HepG2 (cell line): ENCODE results near the gene SUCLG1. TPM values are rescaled to one million over a fixed set of nuclear protein-coding genes. Genes with fewer than 3 reads are reported as not detected.

Source experiments
- DNMT1 ChIP-seq: sonication (generic); formaldehyde crosslinking; IDR thresholded peaks from 2 replicates; pipeline ENCODE4 v1.5.1; 2020; ENCODE audit warnings: mild to moderate bottlenecking, missing genetic modification reagents
- FOXJ3 ChIP-seq: sonication (generic); formaldehyde crosslinking; IDR thresholded peaks from 2 replicates; pipeline ENCODE4 v1.4.0; 2020; ENCODE audit warnings: missing genetic modification reagents, mild to moderate bottlenecking, borderline replicate concordance
- FOXO1 ChIP-seq: sonication (generic); formaldehyde crosslinking; IDR thresholded peaks from 2 replicates; pipeline ENCODE4 v1.4.0; 2020; ENCODE audit warnings: missing genetic modification reagents
- GTF2F1 ChIP-seq: fragments of 150-350 bp; IDR thresholded peaks from 2 replicates; pipeline ENCODE4 v1.6.1; 2014; ENCODE audit warnings: low read length
- HOXA7 ChIP-seq: sonication (generic); formaldehyde crosslinking; IDR thresholded peaks from 2 replicates; pipeline ENCODE4 v1.8.1; 2022; ENCODE audit warnings: mild to moderate bottlenecking, missing genetic modification reagents, moderate library complexity
- ISL2 ChIP-seq: sonication (generic); formaldehyde crosslinking; IDR thresholded peaks from 2 replicates; pipeline ENCODE4 v1.5.0; 2020; ENCODE audit warnings: missing genetic modification reagents
- MAFK ChIP-seq, 2 experiments: IDR thresholded peaks in 1 of 2; conservative IDR thresholded peaks in 1 of 2; 2 replicates each; pipeline ENCODE4 v1.6.1; 2011; ENCODE audit warnings: improper control_type of control experiment in 2 of 2, low read length in 2 of 2
- MIER3 ChIP-seq: IDR thresholded peaks from 2 replicates; pipeline ENCODE4 v1.6.1; 2016; ENCODE audit warnings: missing compliant biosample characterization, borderline replicate concordance
- RAD21 ChIP-seq: fragments of 450-650 bp; formaldehyde crosslinking; IDR thresholded peaks from 2 replicates; pipeline ENCODE4 v1.5.0; 2020; ENCODE audit warnings: mild to moderate bottlenecking
- REPIN1 ChIP-seq: sonication (generic); formaldehyde crosslinking; IDR thresholded peaks from 2 replicates; pipeline ENCODE4 v1.8.0; 2022; ENCODE audit warnings: missing genetic modification reagents, low read depth, mild to moderate bottlenecking, borderline replicate concordance
- SOX5 ChIP-seq: IDR thresholded peaks from 2 replicates; pipeline ENCODE4 v1.6.1; 2016; ENCODE audit warnings: borderline replicate concordance
- ZFP37 ChIP-seq: sonication (generic); formaldehyde crosslinking; IDR thresholded peaks from 2 replicates; pipeline ENCODE4 v1.4.0; 2020; ENCODE audit warnings: missing genetic modification reagents, borderline replicate concordance
- ZMYM3 ChIP-seq: sonication (generic); formaldehyde crosslinking; IDR thresholded peaks from 2 replicates; pipeline ENCODE4 v1.5.1; 2020; ENCODE audit warnings: mild to moderate bottlenecking, missing genetic modification reagents
- ZNF224 ChIP-seq: sonication (generic); formaldehyde crosslinking; IDR thresholded peaks from 2 replicates; pipeline ENCODE4 v1.5.0; 2020; ENCODE audit warnings: mild to moderate bottlenecking, missing genetic modification reagents
- ZNF326 ChIP-seq: sonication (generic); formaldehyde crosslinking; IDR thresholded peaks from 2 replicates; pipeline ENCODE4 v1.4.0; 2020; ENCODE audit warnings: missing genetic modification reagents, borderline replicate concordance
- ZNF570 ChIP-seq: sonication (generic); formaldehyde crosslinking; IDR thresholded peaks from 2 replicates; pipeline ENCODE4 v1.4.0; 2020; ENCODE audit warnings: mild to moderate bottlenecking, missing genetic modification reagents, borderline replicate concordance
- ZNF674 ChIP-seq: sonication (generic); formaldehyde crosslinking; IDR thresholded peaks from 2 replicates; pipeline ENCODE4 v1.5.0; 2020; ENCODE audit warnings: low read depth, mild to moderate bottlenecking, missing genetic modification reagents
- ZNF773 ChIP-seq: sonication (generic); formaldehyde crosslinking; IDR thresholded peaks from 2 replicates; pipeline ENCODE4 v1.4.0; 2020; ENCODE audit warnings: missing genetic modification reagents, borderline replicate concordance
- polyA plus RNA-seq, 8 experiments: library from polyadenylated mRNA; depleted of rRNA in 3 of 8; stranded (reverse) in 7 of 8; unstranded in 1 of 8; fragments of >200 nt; fragmentation: Illumina TruSeq in 4 of 8; extraction: Trizol in 4 of 8; gene quantifications; 2 replicates each; pipeline versions ENCODE4 v1.2.1 to v1.2.3, GENCODE V29; 2011 to 2016; ENCODE audit warnings: low read depth in 4 of 8, missing spikeins in 1 of 8, mixed read lengths in 1 of 8; ENCODE audit not compliant: insufficient read depth in 1 of 8
- total RNA-seq, 5 experiments: library from RNA; depleted of rRNA; stranded (reverse); fragments of >200 nt; fragmentation: Illumina TruSeq; extraction: Trizol; gene quantifications; 2 replicates each; pipeline ENCODE4 v1.2.3, GENCODE V29; 2016; ENCODE audit warnings: low read depth in 1 of 5
- TF ChIP-seq, protein P1 (sequence below): sonication (generic); formaldehyde crosslinking; IDR thresholded peaks from 2 replicates; pipeline ENCODE4 v1.4.0; 2020; ENCODE audit warnings: missing genetic modification reagents, borderline replicate concordance
- TF ChIP-seq, protein P2 (sequence below): sonication (generic); formaldehyde crosslinking; IDR thresholded peaks from 2 replicates; pipeline ENCODE4 v1.8.1; 2022; ENCODE audit warnings: mild to moderate bottlenecking, missing genetic modification reagents
- TF ChIP-seq, protein P3 (sequence below): IDR thresholded peaks from 2 replicates; pipeline ENCODE4 v1.6.1; 2012; ENCODE audit warnings: low read depth, low read length, improper control_type of control experiment
- TF ChIP-seq, protein P4 (sequence below): sonication (generic); formaldehyde crosslinking; IDR thresholded peaks from 2 replicates; pipeline ENCODE4 v1.4.0; 2020; ENCODE audit warnings: missing genetic modification reagents, borderline replicate concordance

SUCLG1 gene
- total and polyA plus RNA-seq, 2 of the 13 experiments (the other 11 are each of a cell fraction or from before 2014, with no cell fraction given), result 58.7 to 121 TPM

DNA sequence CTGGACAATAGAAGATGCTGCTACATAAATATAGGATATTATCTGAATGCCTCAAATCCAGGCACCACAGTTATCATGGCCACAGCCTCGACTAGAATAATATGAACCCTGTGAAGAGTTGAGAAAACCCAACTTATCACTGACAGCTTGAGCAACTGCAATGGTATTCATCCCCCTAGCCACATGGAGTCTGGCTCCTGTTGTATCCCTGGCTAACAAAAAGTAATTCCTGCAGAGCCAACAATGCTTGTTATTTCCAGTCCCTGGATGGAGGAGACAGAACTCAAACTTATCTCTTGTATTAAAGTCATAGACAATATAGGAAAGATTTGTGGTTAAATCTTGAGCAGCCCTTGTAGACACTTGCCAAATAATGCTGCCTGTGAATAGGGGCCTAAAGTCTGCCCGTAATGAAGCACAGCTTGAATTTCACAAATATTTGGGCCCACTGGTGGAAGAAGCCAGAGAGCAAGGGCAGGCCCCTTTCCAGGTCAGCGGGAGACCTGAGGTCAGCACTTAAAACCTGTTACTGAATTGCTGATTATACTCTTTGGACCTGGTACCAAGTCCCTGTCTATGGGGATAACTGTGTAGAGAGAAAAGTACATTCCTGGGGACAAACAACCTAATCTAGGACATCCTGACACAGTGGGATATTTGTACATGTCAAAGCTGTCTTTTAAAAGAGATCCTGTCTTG is 28.4 kb upstream of the SUCLG1 start (continued):
- TF ChIP-seq, protein P1, sequence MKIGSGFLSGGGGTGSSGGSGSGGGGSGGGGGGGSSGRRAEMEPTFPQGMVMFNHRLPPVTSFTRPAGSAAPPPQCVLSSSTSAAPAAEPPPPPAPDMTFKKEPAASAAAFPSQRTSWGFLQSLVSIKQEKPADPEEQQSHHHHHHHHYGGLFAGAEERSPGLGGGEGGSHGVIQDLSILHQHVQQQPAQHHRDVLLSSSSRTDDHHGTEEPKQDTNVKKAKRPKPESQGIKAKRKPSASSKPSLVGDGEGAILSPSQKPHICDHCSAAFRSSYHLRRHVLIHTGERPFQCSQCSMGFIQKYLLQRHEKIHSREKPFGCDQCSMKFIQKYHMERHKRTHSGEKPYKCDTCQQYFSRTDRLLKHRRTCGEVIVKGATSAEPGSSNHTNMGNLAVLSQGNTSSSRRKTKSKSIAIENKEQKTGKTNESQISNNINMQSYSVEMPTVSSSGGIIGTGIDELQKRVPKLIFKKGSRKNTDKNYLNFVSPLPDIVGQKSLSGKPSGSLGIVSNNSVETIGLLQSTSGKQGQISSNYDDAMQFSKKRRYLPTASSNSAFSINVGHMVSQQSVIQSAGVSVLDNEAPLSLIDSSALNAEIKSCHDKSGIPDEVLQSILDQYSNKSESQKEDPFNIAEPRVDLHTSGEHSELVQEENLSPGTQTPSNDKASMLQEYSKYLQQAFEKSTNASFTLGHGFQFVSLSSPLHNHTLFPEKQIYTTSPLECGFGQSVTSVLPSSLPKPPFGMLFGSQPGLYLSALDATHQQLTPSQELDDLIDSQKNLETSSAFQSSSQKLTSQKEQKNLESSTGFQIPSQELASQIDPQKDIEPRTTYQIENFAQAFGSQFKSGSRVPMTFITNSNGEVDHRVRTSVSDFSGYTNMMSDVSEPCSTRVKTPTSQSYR, result no peak
- TF ChIP-seq FOXJ3 (CRISPR knock-in tag) (peak; percentile 75; the same call in 1 of the 2 replicates), MAFK (conservative IDR thresholded peaks at IDR 0.05 in 1 of 2, IDR thresholded peaks at IDR 0.05 in 1 of 2; ENCODE audit: low read length in 2 of 2) (peak; percentile 84 to 86), ZFP37 (CRISPR knock-in tag) (no peak), ZNF326 (CRISPR knock-in tag) (no peak), ZNF674 (CRISPR knock-in tag) (no peak), ISL2 (peak; percentile 66; the same call in 1 of the 2 replicates), ZNF224 (CRISPR knock-in tag) (no peak), DNMT1 (CRISPR knock-in tag) (no peak), GTF2F1 (no peak), FOXO1 (peak; percentile 15; the same call in 1 of the 2 replicates), ZNF773 (CRISPR knock-in tag) (no peak), HOXA7 (CRISPR knock-in tag) (no peak), REPIN1 (CRISPR knock-in tag) (no peak), ZMYM3 (0 out of 2 replicates have a peak, but pooled peaks have one; percentile 20), RAD21 (no peak), ZNF570 (CRISPR knock-in tag) (no peak), SOX5 (CRISPR knock-in tag) (peak; percentile 24; the same call in 1 of the 2 replicates), MIER3 (CRISPR knock-in tag) (no peak)
- TF ChIP-seq, protein P2, sequence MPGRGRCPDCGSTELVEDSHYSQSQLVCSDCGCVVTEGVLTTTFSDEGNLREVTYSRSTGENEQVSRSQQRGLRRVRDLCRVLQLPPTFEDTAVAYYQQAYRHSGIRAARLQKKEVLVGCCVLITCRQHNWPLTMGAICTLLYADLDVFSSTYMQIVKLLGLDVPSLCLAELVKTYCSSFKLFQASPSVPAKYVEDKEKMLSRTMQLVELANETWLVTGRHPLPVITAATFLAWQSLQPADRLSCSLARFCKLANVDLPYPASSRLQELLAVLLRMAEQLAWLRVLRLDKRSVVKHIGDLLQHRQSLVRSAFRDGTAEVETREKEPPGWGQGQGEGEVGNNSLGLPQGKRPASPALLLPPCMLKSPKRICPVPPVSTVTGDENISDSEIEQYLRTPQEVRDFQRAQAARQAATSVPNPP (CRISPR knock-in tag), result 0 out of 2 replicates have a peak, but pooled peaks have one; percentile 49
- TF ChIP-seq, protein P3, sequence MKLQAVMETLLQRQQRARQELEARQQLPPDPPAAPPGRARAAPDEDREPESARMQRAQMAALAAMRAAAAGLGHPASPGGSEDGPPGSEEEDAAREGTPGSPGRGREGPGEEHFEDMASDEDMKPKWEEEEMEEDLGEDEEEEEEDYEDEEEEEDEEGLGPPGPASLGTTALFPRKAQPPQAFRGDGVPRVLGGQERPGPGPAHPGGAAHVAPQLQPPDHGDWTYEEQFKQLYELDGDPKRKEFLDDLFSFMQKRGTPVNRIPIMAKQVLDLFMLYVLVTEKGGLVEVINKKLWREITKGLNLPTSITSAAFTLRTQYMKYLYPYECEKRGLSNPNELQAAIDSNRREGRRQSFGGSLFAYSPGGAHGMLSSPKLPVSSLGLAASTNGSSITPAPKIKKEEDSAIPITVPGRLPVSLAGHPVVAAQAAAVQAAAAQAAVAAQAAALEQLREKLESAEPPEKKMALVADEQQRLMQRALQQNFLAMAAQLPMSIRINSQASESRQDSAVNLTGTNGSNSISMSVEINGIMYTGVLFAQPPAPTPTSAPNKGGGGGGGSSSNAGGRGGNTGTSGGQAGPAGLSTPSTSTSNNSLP, result 0 out of 2 replicates have a peak, but pooled peaks have one; percentile 10
- TF ChIP-seq, protein P4, sequence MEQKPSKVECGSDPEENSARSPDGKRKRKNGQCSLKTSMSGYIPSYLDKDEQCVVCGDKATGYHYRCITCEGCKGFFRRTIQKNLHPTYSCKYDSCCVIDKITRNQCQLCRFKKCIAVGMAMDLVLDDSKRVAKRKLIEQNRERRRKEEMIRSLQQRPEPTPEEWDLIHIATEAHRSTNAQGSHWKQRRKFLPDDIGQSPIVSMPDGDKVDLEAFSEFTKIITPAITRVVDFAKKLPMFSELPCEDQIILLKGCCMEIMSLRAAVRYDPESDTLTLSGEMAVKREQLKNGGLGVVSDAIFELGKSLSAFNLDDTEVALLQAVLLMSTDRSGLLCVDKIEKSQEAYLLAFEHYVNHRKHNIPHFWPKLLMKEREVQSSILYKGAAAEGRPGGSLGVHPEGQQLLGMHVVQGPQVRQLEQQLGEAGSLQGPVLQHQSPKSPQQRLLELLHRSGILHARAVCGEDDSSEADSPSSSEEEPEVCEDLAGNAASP (CRISPR knock-in tag), result peak; percentile 45; the same call in 1 of the 2 replicates
